ENCODE measurements around the gene PEX7.
A peak's percentile ranks its signal among the peaks of the same experiment; 100 is the strongest.

Gene PEX7

GRCh38 chr6:136793363-136793762, 29.0 kb upstream of the PEX7 start:
- Histone ChIP-seq H3K9me3 (ENCODE audit: low read depth, low read length) (no peaks in the 10 kb centered on the region), H3K9ac (ENCODE audit: insufficient read length) (peak overlapping the region; percentile 92), H3K27ac (0 out of 2 replicates have a peak overlapping the region, but pooled peaks have one; percentile 0), H3K36me3 (ENCODE audit: insufficient read depth, low read length) (peaks cover 4% of the 10 kb centered on the region; the same call in 1 of the 2 replicates), H3K4me3 (peak overlapping the region; percentile 100)
- no peak for TF ChIP-seq EZH2 (IDR thresholded peaks at IDR 0.05)
- no peak for TF ChIP-seq POLR2AphosphoS5 (IDR thresholded peaks at IDR 0.05; ENCODE audit: borderline replicate concordance, low read depth, low read length)
- no peak for TF ChIP-seq FOXP2 (optimal IDR thresholded peaks at IDR 0.05; ENCODE audit: control extremely low read depth, extremely low read length, insufficient read depth)
- no peak for DNase-seq (ENCODE audit: low read depth, low spot score)

GRCh38 chr6:136795386-136795785, 27.0 kb upstream of the PEX7 start:
- no peak for DNase-seq (ENCODE audit: low read depth, low spot score)
- Histone ChIP-seq H3K36me3 (ENCODE audit: insufficient read depth, low read length) (no peaks in the 10 kb centered on the region), H3K9me3 (ENCODE audit: low read depth, low read length) (no peaks in the 10 kb centered on the region), H3K27ac (peak overlapping the region; percentile 73), H3K4me3 (no peak overlapping the region), H3K9ac (ENCODE audit: insufficient read length) (no peak overlapping the region)
- TF ChIP-seq EZH2 (IDR thresholded peaks at IDR 0.05) (no peak), FOXP2 (optimal IDR thresholded peaks at IDR 0.05; ENCODE audit: control extremely low read depth, extremely low read length, insufficient read depth) (no peak), POLR2AphosphoS5 (IDR thresholded peaks at IDR 0.05; ENCODE audit: borderline replicate concordance, low read depth, low read length) (no peak)

- H3K36me3 ChIP-seq (ENCODE audit: insufficient read depth, low read length): no peaks in the 10 kb centered on the region
- no peak overlapping the region for H3K27ac ChIP-seq
- H3K9ac ChIP-seq (ENCODE audit: insufficient read length): no peak overlapping the region
- H3K9me3 ChIP-seq (ENCODE audit: low read depth, low read length): no peaks in the 10 kb centered on the region
- TF ChIP-seq FOXP2 (optimal IDR thresholded peaks at IDR 0.05; ENCODE audit: control extremely low read depth, extremely low read length, insufficient read depth): no peak
- no peak for TF ChIP-seq POLR2AphosphoS5 (IDR thresholded peaks at IDR 0.05; ENCODE audit: borderline replicate concordance, low read depth, low read length)
- TF ChIP-seq EZH2 (IDR thresholded peaks at IDR 0.05): no peak
- H3K4me3 ChIP-seq: no peak overlapping the region
- DNase-seq (ENCODE audit: low read depth, low spot score): no peak
Measured at GRCh38 chr6:136795996-136796395, 26.4 kb upstream of the PEX7 start.

GRCh38 chr6:136798044-136798443, 24.3 kb upstream of the PEX7 start:
- Histone ChIP-seq H3K4me3 (no peak overlapping the region), H3K27ac (peak overlapping the region; percentile 69), H3K9ac (ENCODE audit: insufficient read length) (no peak overlapping the region), H3K36me3 (ENCODE audit: insufficient read depth, low read length) (no peaks in the 10 kb centered on the region), H3K9me3 (ENCODE audit: low read depth, low read length) (no peaks in the 10 kb centered on the region)
- TF ChIP-seq EZH2 (IDR thresholded peaks at IDR 0.05): no peak
- no peak for TF ChIP-seq FOXP2 (optimal IDR thresholded peaks at IDR 0.05; ENCODE audit: control extremely low read depth, extremely low read length, insufficient read depth)
- TF ChIP-seq POLR2AphosphoS5 (IDR thresholded peaks at IDR 0.05; ENCODE audit: borderline replicate concordance, low read depth, low read length): no peak
- no peak for DNase-seq (ENCODE audit: low read depth, low spot score)

- Histone ChIP-seq H3K36me3 (ENCODE audit: insufficient read depth, low read length) (no peaks in the 10 kb centered on the region), H3K9ac (ENCODE audit: insufficient read length) (no peak overlapping the region), H3K9me3 (ENCODE audit: low read depth, low read length) (no peaks in the 10 kb centered on the region), H3K27ac (no peak overlapping the region), H3K4me3 (no peak overlapping the region)
- TF ChIP-seq POLR2AphosphoS5 (IDR thresholded peaks at IDR 0.05; ENCODE audit: borderline replicate concordance, low read depth, low read length): no peak
- TF ChIP-seq EZH2 (IDR thresholded peaks at IDR 0.05): no peak
- TF ChIP-seq FOXP2 (optimal IDR thresholded peaks at IDR 0.05; ENCODE audit: control extremely low read depth, extremely low read length, insufficient read depth): no peak
- DNase-seq (ENCODE audit: low read depth, low spot score): no peak
Measured at GRCh38 chr6:136801581-136801980, 20.8 kb upstream of the PEX7 start.

- no peak for DNase-seq (ENCODE audit: low read depth, low spot score)
- Histone ChIP-seq H3K9ac (ENCODE audit: insufficient read length) (no peak overlapping the region), H3K4me3 (no peak overlapping the region), H3K9me3 (ENCODE audit: low read depth, low read length) (no peaks in the 10 kb centered on the region), H3K27ac (no peak overlapping the region), H3K36me3 (ENCODE audit: insufficient read depth, low read length) (no peaks in the 10 kb centered on the region)
- no peak for TF ChIP-seq FOXP2 (optimal IDR thresholded peaks at IDR 0.05; ENCODE audit: control extremely low read depth, extremely low read length, insufficient read depth)
- no peak for TF ChIP-seq EZH2 (IDR thresholded peaks at IDR 0.05)
- no peak for TF ChIP-seq POLR2AphosphoS5 (IDR thresholded peaks at IDR 0.05; ENCODE audit: borderline replicate concordance, low read depth, low read length)
Measured at GRCh38 chr6:136803608-136804007, 18.8 kb upstream of the PEX7 start.

GRCh38 chr6:136809091-136809860, 13.1 kb upstream of the PEX7 start:
- H3K9ac ChIP-seq (ENCODE audit: insufficient read length): no peak overlapping the region
- no peak for DNase-seq (ENCODE audit: low read depth, low spot score)
- H3K36me3 ChIP-seq (ENCODE audit: insufficient read depth, low read length): no peaks in the 10 kb centered on the region
- TF ChIP-seq POLR2AphosphoS5 (IDR thresholded peaks at IDR 0.05; ENCODE audit: borderline replicate concordance, low read depth, low read length): no peak
- no peak for TF ChIP-seq EZH2 (IDR thresholded peaks at IDR 0.05)
- TF ChIP-seq FOXP2 (optimal IDR thresholded peaks at IDR 0.05; ENCODE audit: control extremely low read depth, extremely low read length, insufficient read depth): no peak
- no peaks in the 10 kb centered on the region for H3K9me3 ChIP-seq (ENCODE audit: low read depth, low read length)
- H3K27ac ChIP-seq: no peak overlapping the region
- H3K4me3 ChIP-seq: no peak overlapping the region

GRCh38 chr6:136811272-136811671, 11.1 kb upstream of the PEX7 start:
- H3K27ac ChIP-seq: no peak overlapping the region
- no peaks in the 10 kb centered on the region for H3K9me3 ChIP-seq (ENCODE audit: low read depth, low read length)
- no peaks in the 10 kb centered on the region for H3K36me3 ChIP-seq (ENCODE audit: insufficient read depth, low read length)
- no peak overlapping the region for H3K4me3 ChIP-seq
- no peak for DNase-seq (ENCODE audit: low read depth, low spot score)
- TF ChIP-seq FOXP2 (optimal IDR thresholded peaks at IDR 0.05; ENCODE audit: control extremely low read depth, extremely low read length, insufficient read depth) (no peak), EZH2 (IDR thresholded peaks at IDR 0.05) (no peak), POLR2AphosphoS5 (IDR thresholded peaks at IDR 0.05; ENCODE audit: borderline replicate concordance, low read depth, low read length) (no peak)
- no peak overlapping the region for H3K9ac ChIP-seq (ENCODE audit: insufficient read length)

Measured in SK-N-MC (cell line).